GM12865 (cell line): Measurements from ENCODE around the gene UBE2J1.

Experiments
- DNase-seq: peaks from one replicate; pipeline ENCODE4 v3.0.0; 2010; ENCODE audit warnings: low read depth
- H3K4me3 ChIP-seq: 2 replicates; pipeline ENCODE4 v1.5.1; 2011; ENCODE audit warnings: mild to moderate bottlenecking, low read depth, low read length, control low read depth
- TF ChIP-seq, protein P1 (sequence below): IDR thresholded peaks from 2 replicates; pipeline ENCODE4 v1.5.1; 2011; ENCODE audit warnings: low read length, control low read depth, low read depth, inconsistent platforms; ENCODE audit not compliant: insufficient read depth; ENCODE audit errors: missing control alignments

The UBE2J1 gene

GRCh38 chr6:89323511-89323971 lies 29.0 kb downstream of the UBE2J1 start:
- no peak for DNase-seq
- H3K4me3 ChIP-seq, result no peak overlapping the region
- TF ChIP-seq, protein P1, sequence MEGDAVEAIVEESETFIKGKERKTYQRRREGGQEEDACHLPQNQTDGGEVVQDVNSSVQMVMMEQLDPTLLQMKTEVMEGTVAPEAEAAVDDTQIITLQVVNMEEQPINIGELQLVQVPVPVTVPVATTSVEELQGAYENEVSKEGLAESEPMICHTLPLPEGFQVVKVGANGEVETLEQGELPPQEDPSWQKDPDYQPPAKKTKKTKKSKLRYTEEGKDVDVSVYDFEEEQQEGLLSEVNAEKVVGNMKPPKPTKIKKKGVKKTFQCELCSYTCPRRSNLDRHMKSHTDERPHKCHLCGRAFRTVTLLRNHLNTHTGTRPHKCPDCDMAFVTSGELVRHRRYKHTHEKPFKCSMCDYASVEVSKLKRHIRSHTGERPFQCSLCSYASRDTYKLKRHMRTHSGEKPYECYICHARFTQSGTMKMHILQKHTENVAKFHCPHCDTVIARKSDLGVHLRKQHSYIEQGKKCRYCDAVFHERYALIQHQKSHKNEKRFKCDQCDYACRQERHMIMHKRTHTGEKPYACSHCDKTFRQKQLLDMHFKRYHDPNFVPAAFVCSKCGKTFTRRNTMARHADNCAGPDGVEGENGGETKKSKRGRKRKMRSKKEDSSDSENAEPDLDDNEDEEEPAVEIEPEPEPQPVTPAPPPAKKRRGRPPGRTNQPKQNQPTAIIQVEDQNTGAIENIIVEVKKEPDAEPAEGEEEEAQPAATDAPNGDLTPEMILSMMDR, result no peak

- peak; percentile 75 for DNase-seq
- no peak overlapping the region; the same call in 1 of the 2 replicates for H3K4me3 ChIP-seq
- TF ChIP-seq, protein P1, result no peak
These were observed 31.2 kb downstream of the UBE2J1 start for GRCh38 chr6:89321131-89321970.

DNA sequence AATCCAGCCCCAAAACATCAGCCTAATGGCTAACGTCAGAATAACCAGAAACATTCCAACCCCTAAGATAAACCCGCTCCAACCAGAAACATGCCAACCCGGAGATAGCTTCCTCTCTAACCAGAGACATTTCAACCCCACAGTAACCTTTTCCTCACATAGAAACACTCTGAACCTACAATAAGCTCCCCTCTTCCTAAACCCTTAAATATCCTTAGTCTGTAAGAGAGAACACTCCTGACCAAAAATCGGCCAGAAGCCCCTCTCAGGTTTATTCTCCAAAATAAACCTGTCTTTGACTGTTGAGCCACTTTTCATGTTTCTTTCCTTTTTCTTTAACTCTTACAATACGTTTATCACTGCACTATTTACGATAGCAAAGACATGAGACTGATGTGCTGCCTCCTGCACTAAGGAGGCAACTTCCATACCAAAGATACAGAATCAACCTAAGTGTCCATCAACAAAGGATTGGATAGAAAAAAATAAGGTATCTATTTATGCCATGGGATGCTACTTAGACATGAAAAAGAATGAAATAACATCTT lies 32.4 kb downstream of the UBE2J1 start:
- no peak for DNase-seq
- TF ChIP-seq, protein P1, result no peak
- H3K4me3 ChIP-seq, result no peak overlapping the region

GRCh38 chr6:89317067-89317466 lies 35.5 kb downstream of the UBE2J1 start:
- H3K4me3 ChIP-seq, result no peak overlapping the region
- TF ChIP-seq, protein P1, result no peak
- no peak for DNase-seq

- TF ChIP-seq, protein P1, result no peak
- no peak within 1 kb of the TSS for H3K4me3 ChIP-seq
- DNase-seq, result no peak
These were observed 37.2 kb downstream of the UBE2J1 start, which contains the start of gene GABRR2 for GRCh38 chr6:89315249-89315885. Gene GABRR2 (minus strand): TSS chr6:89315299. CDS start chr6:89315165, 134 bp downstream.

- no peak for DNase-seq
- no peak overlapping the region for H3K4me3 ChIP-seq
These were observed 37.8 kb downstream of the UBE2J1 start for GRCh38 chr6:89314692-89315091.

More at GRCh38 chr6:89314692-89315091, 37.8 kb downstream of the UBE2J1 start:
- TF ChIP-seq, protein P1, result no peak
